Germinal center (tissue), 1 donor: ENCODE results near the gene GPATCH2L.

Experiments
- DNase-seq: peaks from one replicate; pipeline ENCODE4 v3.0.0; 2012; ENCODE audit warnings: mixed read lengths, low spot score

GPATCH2L gene

GRCh38 chr14:76201162-76201561 is 49.4 kb downstream of the GPATCH2L start:
- DNase-seq, result no peak

- DNase-seq, result no peak
These were observed 51.6 kb downstream of the GPATCH2L start for GRCh38 chr14:76203086-76204001.

GRCh38 chr14:76204461-76205230 is 52.9 kb downstream of the GPATCH2L start:
- no peak for DNase-seq

- no peak for DNase-seq
These were observed 54.0 kb downstream of the GPATCH2L start for GRCh38 chr14:76205708-76206107.

- DNase-seq, result no peak
These were observed 56.6 kb downstream of the GPATCH2L start for GRCh38 chr14:76208340-76208739.

GRCh38 chr14:76212242-76212641 is 60.5 kb downstream of the GPATCH2L start:
- DNase-seq, result no peak

GRCh38 chr14:76217179-76217578 is 65.5 kb downstream of the GPATCH2L start:
- DNase-seq, result no peak

GRCh38 chr14:76218662-76219061 is 66.9 kb downstream of the GPATCH2L start:
- no peak for DNase-seq

GRCh38 chr14:76219873-76220272 is 68.2 kb downstream of the GPATCH2L start:
- no peak for DNase-seq

GRCh38 chr14:76227450-76228050 is 75.8 kb downstream of the GPATCH2L start:
- DNase-seq, result no peak

GRCh38 chr14:76228138-76228537 is 76.4 kb downstream of the GPATCH2L start:
- DNase-seq, result no peak

GRCh38 chr14:76232800-76233199 is 81.1 kb downstream of the GPATCH2L start:
- DNase-seq, result no peak

- DNase-seq, result no peak
These were observed 83.9 kb downstream of the GPATCH2L start for GRCh38 chr14:76235628-76236027.

GRCh38 chr14:76236172-76237130 is 84.7 kb downstream of the GPATCH2L start:
- no peak for DNase-seq

- DNase-seq, result no peak
These were observed 85.7 kb downstream of the GPATCH2L start for GRCh38 chr14:76237349-76237990.

GRCh38 chr14:76245097-76245496 is 93.4 kb downstream of the GPATCH2L start:
- DNase-seq, result no peak

GRCh38 chr14:76250302-76250701 is 98.6 kb downstream of the GPATCH2L start:
- DNase-seq, result no peak

GRCh38 chr14:76252471-76252870 is 100.7 kb downstream of the GPATCH2L start:
- no peak for DNase-seq

- no peak for DNase-seq
These were observed 101.4 kb downstream of the GPATCH2L start for GRCh38 chr14:76253111-76253510.

- DNase-seq, result no peak
These were observed 104.8 kb downstream of the GPATCH2L start for GRCh38 chr14:76256545-76256944.
